ENCODE results near the gene PARD6A.

PARD6A gene

DNA sequence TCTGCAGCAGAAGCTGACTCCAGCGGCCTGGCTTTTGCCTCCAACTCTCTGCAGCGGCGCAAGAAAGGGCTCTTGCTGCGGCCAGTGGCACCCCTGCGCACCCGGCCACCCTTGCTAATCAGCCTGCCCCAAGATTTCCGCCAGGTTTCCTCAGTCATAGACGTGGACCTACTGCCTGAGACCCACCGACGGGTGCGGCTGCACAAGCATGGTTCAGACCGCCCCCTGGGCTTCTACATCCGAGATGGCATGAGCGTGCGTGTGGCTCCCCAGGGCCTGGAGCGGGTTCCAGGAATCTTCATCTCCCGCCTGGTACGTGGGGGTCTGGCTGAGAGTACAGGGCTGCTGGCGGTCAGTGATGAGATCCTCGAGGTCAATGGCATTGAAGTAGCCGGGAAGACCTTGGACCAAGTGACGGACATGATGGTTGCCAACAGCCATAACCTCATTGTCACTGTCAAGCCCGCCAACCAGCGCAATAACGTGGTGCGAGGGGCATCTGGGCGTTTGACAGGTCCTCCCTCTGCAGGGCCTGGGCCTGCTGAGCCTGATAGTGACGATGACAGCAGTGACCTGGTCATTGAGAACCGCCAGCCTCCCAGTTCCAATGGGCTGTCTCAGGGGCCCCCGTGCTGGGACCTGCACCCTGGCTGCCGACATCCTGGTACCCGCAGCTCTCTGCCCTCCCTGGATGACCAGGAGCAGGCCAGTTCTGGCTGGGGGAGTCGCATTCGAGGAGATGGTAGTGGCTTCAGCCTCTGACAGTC lies 1.3 kb downstream of the PARD6A start:
- H3K27me3 ChIP-seq (replicated peaks in 2 of 5; ENCODE audit: control insufficient read depth in 4 of 5, insufficient read depth in 5 of 5, low read length in 4 of 5) = no peaks in the 10 kb centered on the region
- H3K4me3 ChIP-seq (ENCODE audit: control insufficient read depth in 1 of 7, extremely low read depth in 1 of 7, insufficient read depth in 4 of 7, low read depth in 2 of 7, low read length in 6 of 7) = peak overlapping the region in 1 of 7 experiments; percentile 77
- H3K36me3 ChIP-seq (ENCODE audit: control insufficient read depth in 4 of 4, insufficient read depth in 4 of 4, low read length in 3 of 4) = peaks cover 2 to 32% (median 23%) of the 10 kb centered on the region in 4 experiments
- WGBS (ENCODE audit: insufficient coverage) = 99% methylated on average over 33 of the region's 34 CpGs
- ChIA-PET CTCF (interaction anchor here (0.9 to 10.1 kb wide), 8 partner anchors 10 to 148 kb away, joined by 3 to 111 read pairs (median 8); partner anchors contain the start of genes CARMIL2 and CTCF), POLR2A (interaction anchor here (0.7 kb wide), 1 partner anchor 120 kb away, joined by 3 read pairs; no protein-coding TSS in a partner anchor)
- no peaks in the 10 kb centered on the region for H3K9me3 ChIP-seq (ENCODE audit: control extremely low read depth in 1 of 5, control insufficient read depth in 4 of 5, insufficient read depth in 2 of 5, low read depth in 1 of 5, low read length in 4 of 5)
- DNase-seq = no peak
- H3K4me1 ChIP-seq (ENCODE audit: control extremely low read depth in 1 of 4, control insufficient read depth in 4 of 4, insufficient read depth in 4 of 4, low read length in 3 of 4) = peaks cover 2 to 40% (median 34%) of the 10 kb centered on the region in 4 experiments
- no peak overlapping the region for H3K27ac ChIP-seq (ENCODE audit: insufficient read depth in 1 of 2, low read depth in 1 of 2, low read length in 2 of 2, poor library complexity in 1 of 2, severe bottlenecking in 2 of 2)

DNA sequence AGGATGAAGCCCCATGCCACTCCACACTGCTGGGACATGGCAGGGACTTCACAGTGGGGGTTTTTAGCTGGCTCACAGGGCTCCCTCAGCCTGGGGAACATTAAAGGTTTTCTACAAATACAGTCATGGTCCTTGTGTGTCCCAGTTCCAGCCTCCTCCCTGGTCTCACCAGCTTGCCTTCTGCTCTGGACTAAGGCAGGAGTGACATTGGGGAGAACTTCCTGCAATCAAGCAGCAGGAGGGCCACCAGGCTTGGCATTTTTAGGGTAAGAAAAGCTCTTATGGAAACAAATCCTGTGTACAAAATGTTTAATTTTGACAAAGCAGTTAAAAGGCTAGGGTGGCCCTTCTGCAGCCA lies 1.9 kb downstream of the PARD6A start:
- ChIA-PET CTCF (interaction anchor here (0.9 to 10.1 kb wide), 12 partner anchors 10 to 211 kb away, joined by 3 to 111 read pairs (median 6); partner anchors contain the start of genes CARMIL2 and CTCF), POLR2A (interaction anchor here (0.7 kb wide), 1 partner anchor 120 kb away, joined by 3 read pairs; no protein-coding TSS in a partner anchor)
- no peak for DNase-seq
- Histone ChIP-seq H3K9me3 (ENCODE audit: control extremely low read depth in 1 of 5, control insufficient read depth in 4 of 5, insufficient read depth in 2 of 5, low read depth in 1 of 5, low read length in 4 of 5) (no peaks in the 10 kb centered on the region), H3K36me3 (ENCODE audit: control insufficient read depth in 4 of 4, insufficient read depth in 4 of 4, low read length in 3 of 4) (peaks cover 0 to 27% (median 18%) of the 10 kb centered on the region in 4 experiments), H3K4me1 (ENCODE audit: control extremely low read depth in 1 of 4, control insufficient read depth in 4 of 4, insufficient read depth in 4 of 4, low read length in 3 of 4) (peaks cover 2 to 46% (median 39%) of the 10 kb centered on the region in 4 experiments), H3K27me3 (replicated peaks in 2 of 5; ENCODE audit: control insufficient read depth in 4 of 5, insufficient read depth in 5 of 5, low read length in 4 of 5) (no peaks in the 10 kb centered on the region), H3K4me3 (ENCODE audit: control insufficient read depth in 1 of 7, extremely low read depth in 1 of 7, insufficient read depth in 4 of 7, low read depth in 2 of 7, low read length in 6 of 7) (no peak overlapping the region), H3K27ac (ENCODE audit: insufficient read depth in 1 of 2, low read depth in 1 of 2, low read length in 2 of 2, poor library complexity in 1 of 2, severe bottlenecking in 2 of 2) (no peak overlapping the region)

DNA sequence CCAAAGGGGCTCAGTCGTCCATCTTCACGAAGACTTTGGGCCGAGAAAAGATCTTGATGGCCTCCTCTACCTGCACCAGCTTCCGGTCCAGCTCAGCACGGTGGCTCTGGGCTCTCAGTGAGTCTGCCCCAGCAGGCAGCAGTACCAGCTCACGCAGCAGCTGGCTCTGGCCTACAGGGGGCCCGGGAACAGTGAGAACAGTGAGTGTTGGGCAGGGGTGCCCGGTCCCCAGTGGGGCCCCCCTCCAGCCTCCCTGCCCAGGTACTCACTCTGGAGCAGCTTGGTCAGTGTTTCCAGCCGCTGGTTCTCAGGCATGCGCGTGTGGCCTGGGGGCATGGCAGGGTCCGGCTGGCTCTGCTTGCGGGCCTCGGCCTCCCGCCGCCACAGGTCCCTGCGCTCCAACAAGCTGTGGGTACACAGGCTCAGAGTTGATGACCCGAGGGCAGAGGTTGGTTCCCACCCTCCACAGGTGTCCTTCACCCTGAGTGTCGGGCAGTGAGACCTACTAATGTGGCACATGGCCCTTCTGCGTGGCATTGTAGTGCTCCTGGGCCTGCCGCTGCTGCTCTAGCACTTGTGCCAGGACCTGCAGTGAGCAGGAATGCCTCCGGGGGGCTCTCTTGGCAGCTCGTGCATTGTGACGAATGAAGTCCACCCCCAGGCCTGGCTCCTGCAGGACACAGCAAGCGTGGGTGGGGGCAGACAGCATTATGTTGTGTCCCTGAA lies 2.6 kb downstream of the PARD6A start:
- Histone ChIP-seq H3K27ac (ENCODE audit: insufficient read depth in 1 of 2, low read depth in 1 of 2, low read length in 2 of 2, poor library complexity in 1 of 2, severe bottlenecking in 2 of 2) (no peak overlapping the region), H3K9me3 (ENCODE audit: control extremely low read depth in 1 of 5, control insufficient read depth in 4 of 5, insufficient read depth in 2 of 5, low read depth in 1 of 5, low read length in 4 of 5) (no peaks in the 10 kb centered on the region), H3K27me3 (replicated peaks in 2 of 5; ENCODE audit: control insufficient read depth in 4 of 5, insufficient read depth in 5 of 5, low read length in 4 of 5) (no peaks in the 10 kb centered on the region), H3K4me3 (ENCODE audit: control insufficient read depth in 1 of 7, extremely low read depth in 1 of 7, insufficient read depth in 4 of 7, low read depth in 2 of 7, low read length in 6 of 7) (no peak overlapping the region), H3K4me1 (ENCODE audit: control extremely low read depth in 1 of 4, control insufficient read depth in 4 of 4, insufficient read depth in 4 of 4, low read length in 3 of 4) (peaks cover 2 to 53% (median 45%) of the 10 kb centered on the region in 4 experiments), H3K36me3 (ENCODE audit: control insufficient read depth in 4 of 4, insufficient read depth in 4 of 4, low read length in 3 of 4) (peaks cover 0 to 20% (median 13%) of the 10 kb centered on the region in 4 experiments)
- DNase-seq = peak in 2 of 3 donors; percentile 46 to 49
- 94% methylated on average over 24 of the region's 25 CpGs for WGBS (ENCODE audit: insufficient coverage)
- ChIA-PET CTCF (interaction anchor here (0.6 to 10.1 kb wide), 16 partner anchors 9 to 211 kb away, joined by 3 to 111 read pairs (median 4); partner anchors contain the start of genes CARMIL2 and CTCF), POLR2A (interaction anchor here (0.6 kb wide), 1 partner anchor 187 kb away, joined by 3 read pairs; no protein-coding TSS in a partner anchor)

DNA sequence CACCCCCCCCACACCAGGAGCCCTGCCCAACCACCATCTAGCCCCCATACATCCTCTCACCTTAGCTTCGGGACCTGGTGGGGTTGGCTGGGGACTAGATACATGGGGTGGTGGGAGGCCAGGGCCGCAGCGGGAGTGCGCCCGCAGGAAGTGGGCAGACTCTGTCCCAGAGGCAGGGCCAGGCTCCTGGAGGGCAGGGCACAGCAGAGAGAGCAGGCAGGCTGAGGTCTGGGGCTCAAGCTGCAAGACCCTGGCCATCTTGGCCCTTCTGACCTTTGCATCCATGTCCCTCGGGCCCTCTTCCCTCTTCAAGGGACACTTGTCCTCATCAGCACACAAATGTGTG lies 3.1 kb downstream of the PARD6A start:
- H3K4me3 ChIP-seq (ENCODE audit: control insufficient read depth in 1 of 7, extremely low read depth in 1 of 7, insufficient read depth in 4 of 7, low read depth in 2 of 7, low read length in 6 of 7) = no peak overlapping the region
- DNase-seq = no peak
- no peaks in the 10 kb centered on the region for H3K27me3 ChIP-seq (replicated peaks in 2 of 5; ENCODE audit: control insufficient read depth in 4 of 5, insufficient read depth in 5 of 5, low read length in 4 of 5)
- ChIA-PET CTCF (interaction anchor here (0.6 to 10.1 kb wide), 13 partner anchors 9 to 210 kb away, joined by 3 to 111 read pairs (median 5); partner anchors contain the start of genes CARMIL2 and CTCF), POLR2A (interaction anchor here (0.6 kb wide), 1 partner anchor 188 kb away, joined by 3 read pairs; no protein-coding TSS in a partner anchor)
- 94% methylated on average over 5 of the region's 6 CpGs for WGBS (ENCODE audit: insufficient coverage)
- H3K4me1 ChIP-seq (ENCODE audit: control extremely low read depth in 1 of 4, control insufficient read depth in 4 of 4, insufficient read depth in 4 of 4, low read length in 3 of 4) = peaks cover 2 to 53% (median 48%) of the 10 kb centered on the region in 4 experiments
- no peak overlapping the region for H3K27ac ChIP-seq (ENCODE audit: insufficient read depth in 1 of 2, low read depth in 1 of 2, low read length in 2 of 2, poor library complexity in 1 of 2, severe bottlenecking in 2 of 2)
- H3K36me3 ChIP-seq (ENCODE audit: control insufficient read depth in 4 of 4, insufficient read depth in 4 of 4, low read length in 3 of 4) = peaks cover 0 to 14% (median 8%) of the 10 kb centered on the region in 4 experiments
- H3K9me3 ChIP-seq (ENCODE audit: control extremely low read depth in 1 of 5, control insufficient read depth in 4 of 5, insufficient read depth in 2 of 5, low read depth in 1 of 5, low read length in 4 of 5) = no peaks in the 10 kb centered on the region

DNA sequence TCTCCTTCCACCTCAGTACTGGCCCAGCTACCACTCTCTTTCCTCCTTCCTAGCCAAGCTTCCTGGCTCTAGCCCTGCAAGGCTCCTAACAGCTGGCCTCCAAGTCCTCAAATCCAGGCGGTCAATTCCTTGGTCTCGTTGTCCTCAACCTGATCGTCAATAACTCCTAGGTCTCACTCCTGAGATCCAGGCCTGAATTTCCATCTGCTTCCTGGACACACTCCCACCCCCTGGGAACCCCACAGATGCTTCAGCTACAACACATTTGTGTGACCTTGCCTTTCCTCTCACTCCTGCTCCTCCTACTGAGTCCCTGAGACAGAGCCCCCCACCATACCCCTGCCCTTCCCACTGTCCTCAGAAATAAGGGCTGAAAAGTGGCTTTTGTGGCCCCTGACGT lies 3.5 kb downstream of the PARD6A start:
- WGBS (ENCODE audit: insufficient coverage) = 95% methylated on average over 4 of the region's 4 CpGs
- Histone ChIP-seq H3K9me3 (ENCODE audit: control extremely low read depth in 1 of 5, control insufficient read depth in 4 of 5, insufficient read depth in 2 of 5, low read depth in 1 of 5, low read length in 4 of 5) (no peaks in the 10 kb centered on the region), H3K27ac (ENCODE audit: insufficient read depth in 1 of 2, low read depth in 1 of 2, low read length in 2 of 2, poor library complexity in 1 of 2, severe bottlenecking in 2 of 2) (no peak overlapping the region), H3K27me3 (replicated peaks in 2 of 5; ENCODE audit: control insufficient read depth in 4 of 5, insufficient read depth in 5 of 5, low read length in 4 of 5) (no peaks in the 10 kb centered on the region), H3K4me3 (ENCODE audit: control insufficient read depth in 1 of 7, extremely low read depth in 1 of 7, insufficient read depth in 4 of 7, low read depth in 2 of 7, low read length in 6 of 7) (no peak overlapping the region), H3K4me1 (ENCODE audit: control extremely low read depth in 1 of 4, control insufficient read depth in 4 of 4, insufficient read depth in 4 of 4, low read length in 3 of 4) (peaks cover 2 to 53% (median 47%) of the 10 kb centered on the region in 4 experiments), H3K36me3 (ENCODE audit: control insufficient read depth in 4 of 4, insufficient read depth in 4 of 4, low read length in 3 of 4) (peaks cover 0 to 11% (median 7%) of the 10 kb centered on the region in 4 experiments)
- CTCF ChIA-PET = interaction anchor here (0.6 to 10.1 kb wide), 12 partner anchors 8 to 210 kb away, joined by 3 to 111 read pairs (median 6); partner anchors contain the start of genes CARMIL2 and CTCF
- DNase-seq = no peak
- POLR2A ChIA-PET = interaction anchor here (0.6 kb wide), 1 partner anchor 188 kb away, joined by 3 read pairs; no protein-coding TSS in a partner anchor

DNA sequence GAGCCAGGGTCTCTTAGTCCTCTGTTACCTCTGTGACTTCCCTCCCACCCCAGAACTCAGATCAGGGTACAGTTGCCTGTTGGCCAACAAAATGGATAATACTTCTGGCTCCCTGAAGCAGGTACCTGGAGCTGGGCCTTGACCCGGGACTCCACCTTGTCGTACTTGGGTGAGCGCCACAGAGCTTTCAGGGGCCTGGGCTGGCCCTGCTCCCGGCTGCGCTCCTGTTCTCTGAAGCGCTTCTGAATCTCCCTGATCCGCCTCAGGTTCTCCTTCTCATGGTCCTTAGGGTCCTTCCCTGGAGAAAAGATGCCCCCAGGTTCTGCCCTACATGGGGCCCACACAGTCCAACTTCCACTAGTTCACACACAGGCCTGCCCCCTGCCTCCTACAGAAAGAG lies 4.1 kb downstream of the PARD6A start:
- no peaks in the 10 kb centered on the region for H3K9me3 ChIP-seq (ENCODE audit: control extremely low read depth in 1 of 5, control insufficient read depth in 4 of 5, insufficient read depth in 2 of 5, low read depth in 1 of 5, low read length in 4 of 5)
- ChIA-PET CTCF (interaction anchor here (1.2 to 10.1 kb wide), 9 partner anchors 20 to 171 kb away, joined by 3 to 111 read pairs (median 9); partner anchors contain the start of genes CARMIL2 and CTCF), POLR2A (interaction anchor here (2.0 kb wide), 1 partner anchor 117 kb away, joined by 6 read pairs; no protein-coding TSS in a partner anchor)
- H3K27me3 ChIP-seq (replicated peaks in 2 of 5; ENCODE audit: control insufficient read depth in 4 of 5, insufficient read depth in 5 of 5, low read length in 4 of 5) = no peaks in the 10 kb centered on the region
- H3K4me3 ChIP-seq (ENCODE audit: control insufficient read depth in 1 of 7, extremely low read depth in 1 of 7, insufficient read depth in 4 of 7, low read depth in 2 of 7, low read length in 6 of 7) = no peak overlapping the region
- WGBS (ENCODE audit: insufficient coverage) = 100% methylated on average over 6 of the region's 7 CpGs
- H3K4me1 ChIP-seq (ENCODE audit: control extremely low read depth in 1 of 4, control insufficient read depth in 4 of 4, insufficient read depth in 4 of 4, low read length in 3 of 4) = peaks cover 2 to 48% (median 42%) of the 10 kb centered on the region in 4 experiments
- no peak overlapping the region for H3K27ac ChIP-seq (ENCODE audit: insufficient read depth in 1 of 2, low read depth in 1 of 2, low read length in 2 of 2, poor library complexity in 1 of 2, severe bottlenecking in 2 of 2)
- peaks cover 0 to 11% (median 7%) of the 10 kb centered on the region in 4 experiments for H3K36me3 ChIP-seq (ENCODE audit: control insufficient read depth in 4 of 4, insufficient read depth in 4 of 4, low read length in 3 of 4)
- no peak for DNase-seq
